Activated CD8-positive, alpha-beta T cell treated with anti-CD3 and anti-CD28 coated beads for 36 hours (primary cell): ENCODE measurements around the gene GNAI3. TPM values are rescaled to one million over a fixed set of nuclear protein-coding genes. Genes with fewer than 3 reads are reported as not detected.

Experiments used
- ATAC-seq: fragments of 200-7000 bp; cut with Tn5 transposase; one replicate; pipeline ENCODE4 v1.10.0; 2021; ENCODE audit warnings: mild to moderate bottlenecking, moderate library complexity
- CTCF ChIA-PET: fragments of 350-600 bp; sonication (Branson Sonifier 250); formaldehyde crosslinking; loops from one replicate; lab custom pipeline; 2021; ENCODE audit warnings: antibody characterized with exemption; lab: Charles Lee
- POLR2A ChIA-PET: fragments of 350-600 bp; sonication (Branson Sonifier 250); formaldehyde crosslinking; loops from one replicate; lab custom pipeline; 2021; ENCODE audit warnings: antibody characterized with exemption; lab: Charles Lee
- DNase-seq: peaks from one replicate; pipeline ENCODE4 v3.0.0-alpha.2; 2020
- H3K27ac Mint-ChIP-seq: one replicate; pipeline ENCODE4 v1.8.0; 2021; ENCODE audit warnings: mild to moderate bottlenecking, mixed read lengths
- H3K27me3 Mint-ChIP-seq: one replicate; pipeline ENCODE4 v1.8.0; 2021; ENCODE audit warnings: mixed read lengths
- H3K36me3 Mint-ChIP-seq: one replicate; pipeline ENCODE4 v1.8.0; 2021; ENCODE audit warnings: low read depth, mixed read lengths
- H3K4me1 Mint-ChIP-seq: one replicate; pipeline ENCODE4 v1.8.0; 2021; ENCODE audit warnings: low read depth, mixed read lengths
- H3K4me3 Mint-ChIP-seq: one replicate; pipeline ENCODE4 v1.8.0; 2021; ENCODE audit warnings: mild to moderate bottlenecking, moderate library complexity, mixed read lengths
- H3K9me3 Mint-ChIP-seq: one replicate; pipeline ENCODE4 v1.8.0; 2021; ENCODE audit warnings: mixed read lengths
- CTCF ChIP-seq: fragments of 200-600 bp; IDR thresholded peaks from one replicate; pipeline ENCODE4 v1.8.0; 2022; ENCODE audit warnings: antibody characterized with exemption, mild to moderate bottlenecking
- intact Hi-C: fragments of 100-400 bp; cut with micrococcal nuclease; formaldehyde crosslinking; loops from one replicate; pipeline ENCODE4 v1.10.0; 2022
- total RNA-seq, 2 experiments: library from RNA; stranded (reverse); gene quantifications; one replicate each; pipeline ENCODE4 v1.2.3, GENCODE V29; 2021

Gene GNAI3
- total RNA-seq, 2 experiments from 2014 or later, result 7.5 to 7.7 TPM

- intact Hi-C loops, result loop anchor here (1.0 to 10.0 kb wide), 4 partner anchors 38 to 270 kb away; partner anchors contain the start of genes CYB561D1 and PSMA5
- Mint-ChIP-seq H3K27me3 (no peaks in the 10 kb centered on the region), H3K4me3 (no peak overlapping the region), H3K4me1 (peaks cover 23% of the 10 kb centered on the region), H3K9me3 (no peaks in the 10 kb centered on the region), H3K27ac (peak overlapping the region; percentile 90), H3K36me3 (no peaks in the 10 kb centered on the region)
- CTCF ChIA-PET, result interaction anchor here (0.7 to 21.7 kb wide), 70 partner anchors 9 to 807 kb away, joined by 3 to 1390 read pairs (median 5); partner anchors contain the start of genes AHCYL1, AMIGO1, AMPD2 and ATXN7L2
- ATAC-seq, result no peak
- no peak for DNase-seq
- no peak for TF ChIP-seq CTCF
- POLR2A ChIA-PET, result interaction anchor here (0.7 to 3.4 kb wide), 16 partner anchors 12 to 318 kb away, joined by 3 to 24 read pairs (median 5); partner anchors contain the start of genes AMIGO1, ATXN7L2, CYB561D1 and GNAI3
Observed at GRCh38 chr1:109531826-109532364, 16.5 kb upstream of the GNAI3 start.

GRCh38 chr1:109532365-109533136 lies 15.9 kb upstream of the GNAI3 start:
- intact Hi-C loops, result loop anchor here (1.0 to 10.0 kb wide), 4 partner anchors 38 to 270 kb away; partner anchors contain the start of genes CYB561D1 and PSMA5
- ChIA-PET CTCF (interaction anchor here (0.6 to 21.7 kb wide), 84 partner anchors 8 to 807 kb away, joined by 3 to 1390 read pairs (median 4); partner anchors contain the start of genes AHCYL1, AMIGO1, AMPD2 and ATXN7L2), POLR2A (interaction anchor here (0.8 to 3.4 kb wide), 18 partner anchors 9 to 318 kb away, joined by 3 to 24 read pairs (median 4); partner anchors contain the start of genes AMIGO1, ATXN7L2, CYB561D1 and GNAI3)
- peak overlapping the region; percentile 57 for H3K4me3 Mint-ChIP-seq
- TF ChIP-seq CTCF, result peak; percentile 79
- no peaks in the 10 kb centered on the region for H3K9me3 Mint-ChIP-seq
- no peaks in the 10 kb centered on the region for H3K27me3 Mint-ChIP-seq
- H3K36me3 Mint-ChIP-seq, result no peaks in the 10 kb centered on the region
- peak overlapping the region; percentile 90 for H3K27ac Mint-ChIP-seq
- peak; percentile 93 for ATAC-seq
- DNase-seq, result peak; percentile 93
- peaks cover 23% of the 10 kb centered on the region for H3K4me1 Mint-ChIP-seq

DNA sequence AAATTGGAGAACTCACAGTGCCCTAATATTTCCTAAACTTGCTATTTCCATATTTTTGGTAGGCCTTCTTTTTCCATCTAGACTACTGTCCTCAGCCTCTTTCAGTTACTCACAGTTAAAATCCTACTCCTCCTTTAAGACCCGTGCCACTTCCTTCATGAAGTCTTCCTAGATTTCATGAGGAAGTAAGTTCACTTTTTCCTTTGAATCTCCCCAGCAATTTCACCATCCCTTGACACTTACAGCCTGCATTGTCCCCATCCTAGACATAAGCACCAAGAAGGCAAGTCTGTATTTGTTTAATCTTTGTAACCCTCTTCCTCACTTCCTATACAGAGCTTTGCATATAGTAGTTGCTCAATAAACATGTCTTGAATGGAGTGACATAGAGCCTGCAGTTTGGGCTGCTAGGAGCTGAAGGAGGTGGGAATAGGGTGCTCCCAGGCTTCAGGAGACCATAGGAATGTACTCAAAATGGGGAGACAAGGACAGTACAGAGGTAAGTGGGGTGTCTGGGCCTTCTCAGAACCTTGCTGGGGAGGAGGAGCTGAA lies 14.0 kb upstream of the GNAI3 start:
- H3K4me3 Mint-ChIP-seq, result no peak overlapping the region
- ATAC-seq, result no peak
- POLR2A ChIA-PET, result no interaction called here

DNA sequence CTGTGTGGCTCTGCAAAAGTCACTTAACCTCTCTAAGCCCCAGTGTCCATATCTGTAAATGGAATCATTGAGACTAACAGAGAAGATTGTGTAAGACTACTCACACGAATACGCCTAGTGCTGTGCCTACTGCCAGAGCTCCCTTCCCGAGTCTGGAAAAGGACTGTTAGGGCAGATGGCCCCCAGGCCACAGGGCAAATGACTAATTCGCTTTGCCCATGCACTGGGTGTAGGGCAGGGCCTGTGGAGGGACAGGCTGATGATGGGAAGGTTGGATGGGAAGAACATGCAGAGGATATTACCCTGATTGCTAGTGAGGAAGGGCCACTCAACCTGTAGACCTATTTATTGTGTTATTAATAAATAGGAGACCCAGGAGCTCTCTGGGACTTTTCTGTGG lies 12.9 kb upstream of the GNAI3 start:
- Mint-ChIP-seq H3K9me3 (no peaks in the 10 kb centered on the region), H3K36me3 (no peaks in the 10 kb centered on the region), H3K4me3 (no peak overlapping the region), H3K27ac (no peak overlapping the region), H3K4me1 (peaks cover 21% of the 10 kb centered on the region), H3K27me3 (no peaks in the 10 kb centered on the region)
- POLR2A ChIA-PET, result interaction anchor here (1.5 kb wide), 1 partner anchor 13 kb away, joined by 5 read pairs; the partner anchor contains the start of gene GNAI3
- intact Hi-C loops, result loop anchor here (10.0 kb wide), 1 partner anchor 111 kb away; the partner anchor contains the start of gene PSMA5
- ATAC-seq (no peak), DNase-seq (no peak)
- TF ChIP-seq CTCF, result no peak
- CTCF ChIA-PET, result interaction anchor here (1.3 to 21.7 kb wide), 3 partner anchors 10 to 109 kb away, joined by 7 to 1390 read pairs (median 8); partner anchors contain the start of genes AMIGO1, ATXN7L2, CYB561D1 and PSMA5

More for the DNA sequence above, 14.0 kb upstream of the GNAI3 start:
- no peak for TF ChIP-seq CTCF
- Mint-ChIP-seq H3K36me3 (no peaks in the 10 kb centered on the region), H3K9me3 (no peaks in the 10 kb centered on the region), H3K27me3 (no peaks in the 10 kb centered on the region), H3K27ac (no peak overlapping the region), H3K4me1 (peaks cover 23% of the 10 kb centered on the region)
- intact Hi-C loops, result loop anchor here (5.0 to 10.0 kb wide), 3 partner anchors 110 to 272 kb away; partner anchors contain the start of gene PSMA5
- no peak for DNase-seq
- CTCF ChIA-PET, result interaction anchor here (1.3 to 21.7 kb wide), 5 partner anchors 12 to 256 kb away, joined by 5 to 1390 read pairs (median 8); partner anchors contain the start of genes AMIGO1, ATXN7L2, CYB561D1 and PSMA5
